Subcutaneous abdominal adipose tissue (tissue), 5 donors: ENCODE measurements around the gene ZFAND3.
A peak's percentile ranks its signal among the peaks of the same experiment; 100 is the strongest.

Experiments used
- H3K27ac ChIP-seq: one replicate; pipeline ENCODE4 v1.7.0; 2013; ENCODE audit warnings: low read depth, mild to moderate bottlenecking, inconsistent platforms, low read length, moderate library complexity
- H3K27me3 ChIP-seq, 5 donors: one replicate each; pipeline ENCODE4 v1.7.0; 2013; ENCODE audit warnings: low read length in 5 of 5, inconsistent platforms in 1 of 5; ENCODE audit not compliant: control insufficient read depth in 5 of 5, insufficient read depth in 4 of 5
- H3K36me3 ChIP-seq, 5 donors: one replicate each; pipeline ENCODE4 v1.7.0; 2013; ENCODE audit warnings: low read length in 5 of 5; ENCODE audit not compliant: control insufficient read depth in 5 of 5, insufficient read depth in 5 of 5
- H3K4me1 ChIP-seq, 5 donors: one replicate each; pipeline ENCODE4 v1.7.0; 2013; ENCODE audit warnings: low read length in 5 of 5, mild to moderate bottlenecking in 3 of 5, moderate library complexity in 1 of 5; ENCODE audit not compliant: control insufficient read depth in 5 of 5, insufficient read depth in 5 of 5
- H3K4me3 ChIP-seq, 5 donors: one replicate each; pipeline ENCODE4 v1.7.0; 2013; ENCODE audit warnings: low read length in 5 of 5, low read depth in 1 of 5
- H3K9ac ChIP-seq, 5 donors: one replicate each; pipeline ENCODE4 v1.7.0; 2013; ENCODE audit warnings: low read length in 5 of 5, mild to moderate bottlenecking in 4 of 5, moderate library complexity in 3 of 5
- H3K9me3 ChIP-seq, 5 donors: one replicate each; pipeline ENCODE4 v1.7.0; 2013; ENCODE audit warnings: low read length in 5 of 5; ENCODE audit not compliant: control insufficient read depth in 5 of 5
- donor health status: healthy.
- donor health status: healthy.
- donor health status: healthy.
- donor health status: healthy.
- donor health status: healthy.

ZFAND3 gene

DNA sequence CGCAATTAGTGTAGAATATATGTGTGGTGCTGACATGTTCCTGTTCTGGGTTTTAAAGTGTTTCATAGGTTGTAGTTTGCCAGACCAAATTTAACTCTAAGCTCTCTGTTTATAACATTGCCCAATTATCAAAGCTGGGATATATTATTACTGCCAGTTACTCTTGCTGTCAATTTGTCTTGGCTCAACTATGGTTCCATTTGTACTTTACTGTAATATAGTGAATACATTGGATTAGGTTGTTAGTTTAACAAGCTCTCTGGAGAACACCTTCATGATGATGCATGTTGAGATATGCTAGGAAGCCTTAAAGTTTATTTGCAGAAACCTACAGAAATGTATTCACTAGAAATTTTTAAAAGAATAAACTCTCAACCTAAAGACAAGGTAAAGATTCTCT is 259.6 kb downstream of the ZFAND3 start:
- H3K27ac ChIP-seq = no peak overlapping the region
- no peaks in the 10 kb centered on the region for H3K9me3 ChIP-seq
- no peaks in the 10 kb centered on the region for H3K27me3 ChIP-seq
- H3K9ac ChIP-seq = no peak overlapping the region
- no peak overlapping the region for H3K4me3 ChIP-seq
- H3K4me1 ChIP-seq = peaks cover 0 to 18% (median 9%) of the 10 kb centered on the region in 5 donors
- peaks cover 0 to 11% (median 4%) of the 10 kb centered on the region in 5 donors for H3K36me3 ChIP-seq

DNA sequence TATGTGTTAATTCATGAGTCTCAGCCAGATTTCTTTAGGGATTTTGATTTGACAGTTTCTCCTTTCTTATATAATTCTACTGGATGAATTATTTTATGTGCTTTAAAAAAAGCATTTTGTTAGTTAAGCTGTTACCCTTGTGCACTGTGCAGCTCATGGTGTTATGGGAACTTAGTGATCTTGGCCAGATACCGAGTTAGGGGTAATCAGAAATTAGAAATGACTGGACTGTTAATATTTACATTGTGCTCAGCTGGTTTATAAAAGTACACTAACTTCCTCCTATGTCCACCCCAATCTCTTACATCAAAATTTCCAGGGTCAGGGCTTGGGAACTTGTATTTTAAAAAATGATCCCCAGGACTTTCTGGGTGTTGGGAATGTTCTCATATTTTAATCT is 260.0 kb downstream of the ZFAND3 start:
- Histone ChIP-seq H3K4me3 (no peak overlapping the region), H3K9me3 (no peaks in the 10 kb centered on the region), H3K4me1 (peaks cover 0 to 18% (median 9%) of the 10 kb centered on the region in 5 donors), H3K36me3 (peaks cover under 1 to 11% (median 4%) of the 10 kb centered on the region in 5 donors), H3K27me3 (no peaks in the 10 kb centered on the region), H3K27ac (no peak overlapping the region), H3K9ac (no peak overlapping the region)

- H3K36me3 ChIP-seq = peaks cover 0 to 9% (median 4%) of the 10 kb centered on the region in 5 donors
- H3K9ac ChIP-seq = no peak overlapping the region
- H3K27ac ChIP-seq = peak overlapping the region; percentile 54
Observed at GRCh38 chr6:38080360-38080759, 260.8 kb downstream of the ZFAND3 start.

DNA sequence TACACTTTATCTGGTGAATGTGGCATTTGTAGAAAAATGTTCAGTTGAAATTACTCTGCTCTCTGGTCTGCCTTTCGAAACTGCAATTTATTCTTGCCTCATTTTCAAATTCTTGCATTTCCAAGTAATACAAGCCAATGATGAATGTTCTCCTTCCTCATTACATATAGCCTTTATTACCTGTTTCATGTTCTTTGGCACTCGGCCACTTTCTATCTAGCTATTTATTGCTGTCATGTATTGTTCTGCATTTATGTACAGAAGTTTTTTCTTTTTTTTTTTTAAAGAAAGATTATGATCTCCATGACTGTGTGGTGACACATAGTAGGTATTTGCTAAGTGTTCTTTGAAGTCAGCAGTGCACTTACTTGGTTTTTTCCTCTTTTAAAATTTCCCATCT is 261.4 kb downstream of the ZFAND3 start:
- no peaks in the 10 kb centered on the region for H3K9me3 ChIP-seq
- no peaks in the 10 kb centered on the region for H3K27me3 ChIP-seq
- no peak overlapping the region for H3K4me3 ChIP-seq
- peak overlapping the region; percentile 54 for H3K27ac ChIP-seq
- H3K4me1 ChIP-seq = peaks cover 0 to 18% (median 9%) of the 10 kb centered on the region in 5 donors
- H3K9ac ChIP-seq = no peak overlapping the region
- H3K36me3 ChIP-seq = peaks cover 0 to 9% (median 4%) of the 10 kb centered on the region in 5 donors

More at GRCh38 chr6:38080360-38080759, 260.8 kb downstream of the ZFAND3 start:
- Histone ChIP-seq H3K27me3 (no peaks in the 10 kb centered on the region), H3K9me3 (no peaks in the 10 kb centered on the region), H3K4me1 (peaks cover 0 to 18% (median 9%) of the 10 kb centered on the region in 5 donors), H3K4me3 (no peak overlapping the region)

- no peak overlapping the region for H3K4me3 ChIP-seq
- no peak overlapping the region for H3K9ac ChIP-seq
- peaks cover 0 to 5% (median 4%) of the 10 kb centered on the region in 5 donors for H3K4me1 ChIP-seq
- peaks cover 2 to 9% (median 4%) of the 10 kb centered on the region in 5 donors for H3K36me3 ChIP-seq
- no peaks in the 10 kb centered on the region for H3K9me3 ChIP-seq
- no peaks in the 10 kb centered on the region for H3K27me3 ChIP-seq
- no peak overlapping the region for H3K27ac ChIP-seq
Observed at GRCh38 chr6:38085031-38085430, 265.5 kb downstream of the ZFAND3 start.

GRCh38 chr6:38086346-38086745 is 266.8 kb downstream of the ZFAND3 start:
- Histone ChIP-seq H3K36me3 (peaks cover 2 to 9% (median 4%) of the 10 kb centered on the region in 5 donors), H3K27ac (no peak overlapping the region), H3K9me3 (no peaks in the 10 kb centered on the region), H3K9ac (no peak overlapping the region), H3K4me3 (no peak overlapping the region), H3K27me3 (no peaks in the 10 kb centered on the region), H3K4me1 (no peaks in the 10 kb centered on the region)

DNA sequence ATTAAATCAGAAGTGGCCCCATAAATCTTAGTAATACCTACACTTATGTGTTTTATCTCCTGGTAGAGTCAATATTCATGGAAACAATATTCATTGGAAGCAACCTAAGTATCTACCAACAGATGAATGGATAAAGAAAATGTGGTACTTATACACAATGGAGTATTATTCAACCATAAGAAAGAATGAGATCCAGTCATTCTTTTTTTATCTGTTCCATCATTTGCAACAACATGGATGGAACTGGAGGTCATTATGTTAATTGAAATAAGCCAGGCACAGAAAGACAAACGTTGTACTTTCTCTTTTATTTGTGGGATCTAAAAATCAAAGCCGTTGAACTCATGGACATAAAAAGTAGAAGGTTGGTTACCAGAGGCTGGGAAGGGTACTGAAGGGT is 268.5 kb downstream of the ZFAND3 start:
- Histone ChIP-seq H3K4me3 (no peak overlapping the region), H3K27ac (no peak overlapping the region), H3K27me3 (no peaks in the 10 kb centered on the region), H3K36me3 (peaks cover 0 to 6% (median 3%) of the 10 kb centered on the region in 5 donors), H3K9ac (no peak overlapping the region), H3K9me3 (no peaks in the 10 kb centered on the region), H3K4me1 (no peaks in the 10 kb centered on the region)

- Histone ChIP-seq H3K4me1 (no peaks in the 10 kb centered on the region), H3K9me3 (no peaks in the 10 kb centered on the region), H3K27me3 (no peaks in the 10 kb centered on the region), H3K36me3 (peaks cover 0 to 4% (median 0%) of the 10 kb centered on the region in 5 donors), H3K4me3 (no peak overlapping the region), H3K9ac (no peak overlapping the region), H3K27ac (no peak overlapping the region)
Observed at GRCh38 chr6:38088829-38089228, 269.3 kb downstream of the ZFAND3 start.

- no peaks in the 10 kb centered on the region for H3K9me3 ChIP-seq
- no peak overlapping the region for H3K4me3 ChIP-seq
- H3K9ac ChIP-seq = no peak overlapping the region
- peaks cover 0 to 2% (median 0%) of the 10 kb centered on the region in 5 donors for H3K36me3 ChIP-seq
- H3K27ac ChIP-seq = no peak overlapping the region
- H3K4me1 ChIP-seq = peaks cover 0 to 3% (median 0%) of the 10 kb centered on the region in 5 donors
- no peaks in the 10 kb centered on the region for H3K27me3 ChIP-seq
Observed at GRCh38 chr6:38091613-38092012, 272.1 kb downstream of the ZFAND3 start.

- Histone ChIP-seq H3K9me3 (no peaks in the 10 kb centered on the region), H3K36me3 (peaks cover 0 to 2% (median 0%) of the 10 kb centered on the region in 5 donors), H3K9ac (no peak overlapping the region), H3K4me1 (peaks cover 0 to 3% (median 0%) of the 10 kb centered on the region in 5 donors), H3K27me3 (no peaks in the 10 kb centered on the region), H3K27ac (no peak overlapping the region), H3K4me3 (no peak overlapping the region)
Observed at GRCh38 chr6:38092465-38092864, 272.9 kb downstream of the ZFAND3 start.
